MM.1S (cell line): ENCODE data around the gene TBL1X.

Source experiments
- EZH2 ChIP-seq: fragments of 300-600 bp; sonication (generic); optimal IDR thresholded peaks from 2 replicates; pipeline ENCODE3; 2017; ENCODE audit warnings: low read depth, mild to moderate bottlenecking, antibody characterized with exemption, low read length, mixed read lengths
- EZH2phosphoT487 ChIP-seq: fragments of 300-600 bp; sonication (generic); IDR thresholded peaks from 2 replicates; pipeline ENCODE4 v1.6.1; 2018; ENCODE audit warnings: antibody characterized with exemption, low read length
- TF ChIP-seq, protein P1 (sequence below): fragments of 300-600 bp; sonication (generic); IDR thresholded peaks from 2 replicates; pipeline ENCODE4 v1.5.1; 2016; ENCODE audit warnings: antibody characterized with exemption, low read length, mixed read lengths

DNA sequence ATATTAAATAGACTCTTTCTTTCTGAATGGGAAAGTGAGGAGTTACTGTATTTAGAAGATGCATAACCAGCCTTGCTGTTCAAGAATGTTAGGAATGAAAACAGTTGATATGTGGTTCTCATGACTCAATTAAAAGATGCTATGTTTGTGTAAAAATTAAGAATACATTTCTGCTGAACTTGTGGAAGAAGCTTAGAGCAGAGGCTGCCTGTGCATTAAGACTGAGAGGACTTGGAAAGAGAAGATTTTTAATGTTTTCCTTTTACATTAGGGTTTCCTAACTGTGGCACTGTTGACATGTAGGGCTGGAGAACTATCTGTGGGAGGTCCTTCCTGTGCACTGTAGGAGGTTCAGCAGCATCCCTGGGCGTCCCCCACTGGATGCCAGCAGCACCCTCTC is 163.1 kb downstream of the TBL1X start:
- TF ChIP-seq, protein P1, sequence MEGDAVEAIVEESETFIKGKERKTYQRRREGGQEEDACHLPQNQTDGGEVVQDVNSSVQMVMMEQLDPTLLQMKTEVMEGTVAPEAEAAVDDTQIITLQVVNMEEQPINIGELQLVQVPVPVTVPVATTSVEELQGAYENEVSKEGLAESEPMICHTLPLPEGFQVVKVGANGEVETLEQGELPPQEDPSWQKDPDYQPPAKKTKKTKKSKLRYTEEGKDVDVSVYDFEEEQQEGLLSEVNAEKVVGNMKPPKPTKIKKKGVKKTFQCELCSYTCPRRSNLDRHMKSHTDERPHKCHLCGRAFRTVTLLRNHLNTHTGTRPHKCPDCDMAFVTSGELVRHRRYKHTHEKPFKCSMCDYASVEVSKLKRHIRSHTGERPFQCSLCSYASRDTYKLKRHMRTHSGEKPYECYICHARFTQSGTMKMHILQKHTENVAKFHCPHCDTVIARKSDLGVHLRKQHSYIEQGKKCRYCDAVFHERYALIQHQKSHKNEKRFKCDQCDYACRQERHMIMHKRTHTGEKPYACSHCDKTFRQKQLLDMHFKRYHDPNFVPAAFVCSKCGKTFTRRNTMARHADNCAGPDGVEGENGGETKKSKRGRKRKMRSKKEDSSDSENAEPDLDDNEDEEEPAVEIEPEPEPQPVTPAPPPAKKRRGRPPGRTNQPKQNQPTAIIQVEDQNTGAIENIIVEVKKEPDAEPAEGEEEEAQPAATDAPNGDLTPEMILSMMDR = no peak
- TF ChIP-seq EZH2phosphoT487 (no peak), EZH2 (no peak)
